Measurements from ENCODE around the gene MRTFB.

MRTFB gene

GRCh38 chr16:14109782-14110727, 38.9 kb downstream of the MRTFB start:
- ChIA-PET POLR2A (no interaction called here), CTCF (interaction anchor here (1.2 to 1.8 kb wide), 4 partner anchors 11 to 127 kb away, joined by 3 to 6 read pairs (median 4); no protein-coding TSS in a partner anchor)
- DNase-seq (ENCODE audit: extremely low spot score): no peak
- no peak for TF ChIP-seq CTCF (IDR thresholded peaks at IDR 0.05; ENCODE audit: control extremely low read depth, extremely low read depth, low read depth, missing control alignments)

GRCh38 chr16:14110728-14111251, 39.7 kb downstream of the MRTFB start:
- TF ChIP-seq CTCF (IDR thresholded peaks at IDR 0.05; ENCODE audit: control extremely low read depth, extremely low read depth, low read depth, missing control alignments): no peak
- ChIA-PET CTCF (interaction anchor here (1.2 to 1.5 kb wide), 2 partner anchors 10 to 12 kb away, joined by 4 to 6 read pairs; no protein-coding TSS in a partner anchor), POLR2A (no interaction called here)
- DNase-seq (ENCODE audit: extremely low spot score): no peak

GRCh38 chr16:14111713-14112538, 40.8 kb downstream of the MRTFB start:
- TF ChIP-seq CTCF (IDR thresholded peaks at IDR 0.05; ENCODE audit: control extremely low read depth, extremely low read depth, low read depth, missing control alignments): no peak
- ChIA-PET CTCF (interaction anchor here (0.9 to 1.1 kb wide), 2 partner anchors 9 kb away, joined by 3 to 4 read pairs; no protein-coding TSS in a partner anchor), POLR2A (no interaction called here)
- DNase-seq (ENCODE audit: extremely low spot score): no peak

- ChIA-PET CTCF (interaction anchor here (0.9 to 1.1 kb wide), 2 partner anchors 9 to 10 kb away, joined by 3 to 4 read pairs; no protein-coding TSS in a partner anchor), POLR2A (no interaction called here)
- no peak for TF ChIP-seq CTCF (IDR thresholded peaks at IDR 0.05; ENCODE audit: control extremely low read depth, extremely low read depth, low read depth, missing control alignments)
- no peak for DNase-seq (ENCODE audit: extremely low spot score)
Measured at GRCh38 chr16:14112539-14112856, 41.4 kb downstream of the MRTFB start.

DNA sequence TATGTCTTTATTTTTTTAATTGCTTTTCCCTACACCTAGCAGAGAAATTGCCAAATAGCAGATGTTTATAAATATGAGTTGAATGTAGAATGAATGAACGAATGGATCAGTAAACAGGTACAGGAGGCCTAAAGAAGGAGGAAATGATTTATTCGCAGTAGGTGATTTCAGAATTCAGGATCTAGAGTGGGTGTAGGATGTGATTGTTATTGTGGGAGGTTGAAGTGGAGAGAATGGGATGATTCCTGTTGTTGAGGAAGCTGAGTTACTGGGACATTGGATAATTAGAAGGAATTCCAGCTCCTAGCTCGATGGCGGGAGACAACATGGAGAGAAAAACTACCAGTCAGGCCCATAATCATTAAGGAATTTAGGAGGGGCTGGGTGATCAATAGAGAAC, 42.2 kb downstream of the MRTFB start:
- no peak for DNase-seq (ENCODE audit: extremely low spot score)
- CTCF ChIA-PET: no interaction called here
- POLR2A ChIA-PET: no interaction called here
- TF ChIP-seq CTCF (IDR thresholded peaks at IDR 0.05; ENCODE audit: control extremely low read depth, extremely low read depth, low read depth, missing control alignments): no peak

DNA sequence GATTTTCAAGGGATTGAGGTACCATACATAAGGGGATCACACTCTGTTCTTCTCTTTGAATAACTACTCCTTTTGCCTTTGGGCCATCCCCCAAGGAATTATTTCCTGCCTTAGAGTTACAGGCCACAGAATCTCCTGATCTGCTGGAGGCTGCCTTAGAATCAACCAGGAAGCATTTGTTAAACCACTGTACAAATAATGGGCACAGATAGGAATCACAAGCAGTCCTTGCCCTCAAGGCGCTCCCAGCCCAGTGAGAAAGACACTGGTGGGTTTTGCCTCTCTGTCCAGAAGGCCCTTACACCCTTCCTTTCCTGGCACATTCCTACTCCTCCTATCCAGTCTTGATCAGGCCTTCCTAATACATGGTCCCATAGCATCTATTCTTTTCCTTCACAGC, 45.9 kb downstream of the MRTFB start:
- DNase-seq (ENCODE audit: extremely low spot score): no peak
- ChIA-PET POLR2A (no interaction called here), CTCF (no interaction called here)
- no peak for TF ChIP-seq CTCF (IDR thresholded peaks at IDR 0.05; ENCODE audit: control extremely low read depth, extremely low read depth, low read depth, missing control alignments)

Data from GM10248 (cell line).